Endothelial cell of umbilical vein (primary cell): ENCODE measurements around the gene PPARD.
A peak's percentile ranks its signal among the peaks of the same experiment; 100 is the strongest.

Experiments used
- EZH2 ChIP-seq: IDR thresholded peaks from 2 replicates; pipeline ENCODE4 v1.6.1; 2012; ENCODE audit warnings: borderline replicate concordance, low read depth, mild to moderate bottlenecking, moderate library complexity, low read length, inconsistent platforms; ENCODE audit not compliant: severe bottlenecking
- POLR2A ChIP-seq: IDR thresholded peaks from 2 replicates; pipeline ENCODE4 v1.6.1; 2012; ENCODE audit warnings: low read depth, mild to moderate bottlenecking, control low read depth, low read length
- POLR2AphosphoS5 ChIP-seq: IDR thresholded peaks from 2 replicates; pipeline ENCODE4 v1.6.1; 2012; ENCODE audit warnings: low read depth, mild to moderate bottlenecking, control low read depth, low read length, moderate library complexity; ENCODE audit not compliant: insufficient read depth
- TF ChIP-seq, protein P1 (sequence below), 2 donors: IDR thresholded peaks; 1 replicate in 1 of 2; 2 replicates in 1 of 2; pipeline ENCODE4 v1.5.1; 2011; ENCODE audit warnings: low read length in 2 of 2, mild to moderate bottlenecking in 2 of 2, moderate library complexity in 2 of 2, control low read depth in 1 of 2, inconsistent platforms in 1 of 2, low read depth in 1 of 2; ENCODE audit not compliant: insufficient read depth in 1 of 2; ENCODE audit errors: extremely low read depth in 1 of 2
- TF ChIP-seq, protein P2 (sequence below): IDR thresholded peaks from 2 replicates; pipeline ENCODE4 v1.6.1; 2011; ENCODE audit not compliant: insufficient read depth, insufficient read length

GRCh38 chr6:35294308-35294945, 47.9 kb upstream of the PPARD start:
- TF ChIP-seq POLR2AphosphoS5 (no peak), POLR2A (no peak), EZH2 (no peak)
- TF ChIP-seq, protein P1, sequence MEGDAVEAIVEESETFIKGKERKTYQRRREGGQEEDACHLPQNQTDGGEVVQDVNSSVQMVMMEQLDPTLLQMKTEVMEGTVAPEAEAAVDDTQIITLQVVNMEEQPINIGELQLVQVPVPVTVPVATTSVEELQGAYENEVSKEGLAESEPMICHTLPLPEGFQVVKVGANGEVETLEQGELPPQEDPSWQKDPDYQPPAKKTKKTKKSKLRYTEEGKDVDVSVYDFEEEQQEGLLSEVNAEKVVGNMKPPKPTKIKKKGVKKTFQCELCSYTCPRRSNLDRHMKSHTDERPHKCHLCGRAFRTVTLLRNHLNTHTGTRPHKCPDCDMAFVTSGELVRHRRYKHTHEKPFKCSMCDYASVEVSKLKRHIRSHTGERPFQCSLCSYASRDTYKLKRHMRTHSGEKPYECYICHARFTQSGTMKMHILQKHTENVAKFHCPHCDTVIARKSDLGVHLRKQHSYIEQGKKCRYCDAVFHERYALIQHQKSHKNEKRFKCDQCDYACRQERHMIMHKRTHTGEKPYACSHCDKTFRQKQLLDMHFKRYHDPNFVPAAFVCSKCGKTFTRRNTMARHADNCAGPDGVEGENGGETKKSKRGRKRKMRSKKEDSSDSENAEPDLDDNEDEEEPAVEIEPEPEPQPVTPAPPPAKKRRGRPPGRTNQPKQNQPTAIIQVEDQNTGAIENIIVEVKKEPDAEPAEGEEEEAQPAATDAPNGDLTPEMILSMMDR (IDR thresholded peaks at IDR 0.05; ENCODE audit: extremely low read depth in 1 of 2, insufficient read depth in 1 of 2, low read depth in 1 of 2, low read length in 2 of 2), result peak; percentile 69 to 73
- TF ChIP-seq, protein P2, sequence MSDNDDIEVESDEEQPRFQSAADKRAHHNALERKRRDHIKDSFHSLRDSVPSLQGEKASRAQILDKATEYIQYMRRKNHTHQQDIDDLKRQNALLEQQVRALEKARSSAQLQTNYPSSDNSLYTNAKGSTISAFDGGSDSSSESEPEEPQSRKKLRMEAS, result no peak
